Stimulated activated CD4-positive, alpha-beta T cell treated with anti-CD3 and anti-CD28 coated beads, Interleukin-4, amount 100 ng/mL, for 48 hours (primary cell): ENCODE measurements around the gene HLTF.

Experiments
- DNase-seq, 2 donors: peaks; one replicate each; pipeline ENCODE4 v3.0.0-alpha.2; 2020; ENCODE audit warnings: low read depth in 2 of 2

HLTF gene

DNA sequence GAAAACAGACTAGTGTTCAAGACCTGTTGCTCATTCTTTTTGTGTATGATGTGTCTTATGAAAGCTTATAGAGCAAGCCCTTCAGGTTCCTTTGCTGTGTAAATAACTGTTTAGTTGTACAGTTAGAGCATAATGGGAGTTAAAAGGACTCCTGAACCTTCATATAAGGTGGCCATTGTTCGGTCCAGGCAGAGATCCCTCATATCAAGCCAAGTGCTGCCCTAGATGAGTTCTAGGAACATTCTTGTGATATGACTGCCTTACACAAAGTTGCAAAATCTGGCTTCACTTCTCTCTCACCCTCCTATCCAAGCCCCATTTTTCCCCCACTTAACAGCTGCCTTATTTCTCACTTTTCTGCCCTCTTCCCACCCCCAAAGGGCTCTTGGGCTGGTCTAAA lies 68.1 kb downstream of the HLTF start:
- no peak for DNase-seq

DNA sequence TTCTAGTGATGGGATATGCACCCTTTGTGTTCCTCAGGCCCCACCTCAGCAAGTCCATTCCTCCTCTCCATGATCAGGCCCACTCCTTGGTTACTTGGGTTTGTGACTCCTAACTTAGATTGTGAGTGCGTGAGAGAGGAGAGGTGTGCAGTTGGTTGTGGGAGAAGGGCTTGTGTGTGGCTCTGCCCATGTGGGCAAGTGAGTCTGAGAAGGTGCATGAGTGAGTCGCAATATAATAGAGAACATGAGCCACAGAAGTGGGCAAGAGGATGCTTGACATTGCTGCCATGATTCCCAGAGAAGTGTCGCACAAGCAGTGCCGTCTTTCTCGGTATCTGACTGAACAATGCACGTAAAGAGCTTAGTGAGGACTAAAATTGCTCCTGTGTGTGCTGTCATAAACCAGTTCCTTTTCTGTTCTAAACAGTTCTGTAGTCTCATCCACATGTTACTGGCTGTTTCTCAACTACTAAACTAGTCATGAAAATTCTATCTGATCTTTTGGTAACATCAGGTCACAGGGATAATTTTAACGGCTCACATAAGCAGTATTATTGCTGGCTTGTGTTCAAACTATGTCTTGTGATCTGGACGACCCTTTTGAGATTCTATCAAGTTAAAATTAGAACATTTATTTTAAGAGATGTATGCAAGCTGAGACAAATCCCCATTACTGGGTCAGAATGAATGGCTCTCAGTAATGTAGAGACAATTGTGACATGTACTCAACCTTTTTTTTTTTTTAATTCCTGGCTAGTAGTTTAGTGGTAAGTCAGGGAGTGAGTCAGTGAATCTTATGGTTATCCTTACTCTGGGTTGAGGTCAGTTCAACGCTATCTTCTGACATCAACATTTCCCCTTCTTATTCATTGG lies 69.4 kb downstream of the HLTF start:
- DNase-seq: no peak

DNA sequence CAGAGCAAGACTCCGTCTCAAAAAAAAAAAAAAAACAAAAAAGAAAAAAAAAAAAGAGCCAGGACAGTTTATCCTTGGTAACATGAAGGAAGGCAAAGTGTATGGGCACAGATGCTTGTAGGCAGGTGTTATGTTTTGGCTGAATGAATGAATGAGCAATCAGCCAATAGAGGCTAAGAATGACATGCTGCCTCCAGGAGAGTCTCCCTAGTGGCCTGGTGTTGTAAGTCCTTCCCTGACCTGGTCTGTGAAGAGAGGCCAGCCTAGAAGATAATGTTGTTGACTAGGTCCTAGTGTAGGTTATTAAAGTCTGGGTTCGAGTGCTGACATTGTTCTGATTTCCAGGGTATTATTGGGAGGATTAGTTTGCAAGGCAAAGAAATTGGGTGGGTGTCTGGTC lies 70.1 kb downstream of the HLTF start:
- DNase-seq: no peak

GRCh38 chr3:149015393-149015792 lies 70.9 kb downstream of the HLTF start:
- DNase-seq: no peak

DNA sequence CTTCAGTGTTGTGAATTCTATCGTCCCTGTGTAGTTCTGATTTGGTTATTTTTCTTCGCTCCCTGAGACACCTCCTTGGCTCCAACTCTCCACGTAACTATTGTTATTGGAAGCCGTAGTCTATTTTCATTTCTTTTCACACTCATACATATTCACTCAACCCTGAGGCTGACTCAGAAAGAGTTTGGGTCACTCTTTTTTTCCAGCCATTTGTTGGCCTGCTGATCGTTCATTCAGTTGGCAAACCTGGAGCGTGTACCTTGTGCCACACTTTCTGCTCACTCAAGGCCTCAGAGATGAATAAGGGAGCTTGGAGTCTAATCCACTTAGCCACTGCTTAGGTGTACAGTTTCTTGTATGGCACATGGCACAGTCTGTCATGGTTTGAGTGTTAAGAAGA lies 72.6 kb downstream of the HLTF start:
- DNase-seq: no peak

DNA sequence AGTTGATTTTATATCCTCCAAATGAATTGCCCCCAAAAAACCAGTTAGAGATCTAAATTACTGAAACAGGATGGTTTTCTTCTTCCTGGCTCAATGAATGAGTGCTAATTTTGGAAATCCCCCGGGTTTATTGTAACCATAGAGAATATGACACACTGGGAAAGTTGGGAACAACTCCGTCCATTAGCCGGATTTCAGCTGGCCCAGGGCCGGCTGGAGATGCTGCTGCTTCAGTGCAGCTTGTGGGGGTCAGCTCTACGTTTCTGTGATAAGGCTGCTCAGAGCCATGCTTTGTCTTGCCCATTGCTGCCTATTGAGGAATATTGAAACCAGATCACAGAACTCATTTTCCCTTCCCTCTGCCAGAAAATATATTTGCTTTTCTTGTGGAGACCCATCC lies 74.7 kb downstream of the HLTF start:
- no peak for DNase-seq

- no peak for DNase-seq
Measured at GRCh38 chr3:149010966-149011365, 75.4 kb downstream of the HLTF start.

GRCh38 chr3:149010504-149010951 lies 75.8 kb downstream of the HLTF start:
- DNase-seq: no peak

- no peak for DNase-seq
Measured at GRCh38 chr3:149009732-149010131, 76.6 kb downstream of the HLTF start.

DNA sequence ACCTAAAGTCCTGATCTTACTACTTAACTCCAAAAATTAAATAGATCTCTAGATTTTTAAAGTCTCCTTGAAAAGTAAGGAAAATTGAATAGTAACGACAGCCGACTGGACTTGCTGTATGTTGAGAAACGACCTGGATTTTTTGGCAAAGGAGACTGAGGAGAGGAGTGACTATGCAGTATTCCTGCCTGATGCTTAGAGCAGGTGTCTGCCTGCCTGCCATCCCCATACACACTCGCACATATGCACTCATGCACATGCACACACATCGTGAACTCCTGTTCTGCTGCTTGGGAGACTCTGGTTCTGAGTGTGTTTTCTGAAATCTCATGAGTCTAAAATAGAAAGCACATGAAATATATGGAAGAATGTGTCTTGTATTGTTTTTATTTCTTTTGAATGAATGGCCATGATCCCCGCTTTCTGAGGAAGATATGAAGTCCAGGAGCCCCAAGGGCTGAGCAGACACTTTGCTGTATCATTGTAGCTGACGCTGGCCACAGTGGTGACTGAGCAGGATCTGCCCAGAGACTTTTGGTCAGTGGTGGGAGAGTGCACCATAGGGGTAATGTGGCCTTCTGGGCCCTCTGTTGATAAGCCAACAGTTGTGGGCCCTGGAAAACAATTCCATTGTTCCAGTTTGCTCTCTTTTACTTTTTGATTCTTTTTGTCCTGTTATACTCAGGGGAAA lies 78.6 kb downstream of the HLTF start:
- no peak for DNase-seq

- DNase-seq: no peak
Measured at GRCh38 chr3:149005416-149005815, 80.9 kb downstream of the HLTF start.

DNA sequence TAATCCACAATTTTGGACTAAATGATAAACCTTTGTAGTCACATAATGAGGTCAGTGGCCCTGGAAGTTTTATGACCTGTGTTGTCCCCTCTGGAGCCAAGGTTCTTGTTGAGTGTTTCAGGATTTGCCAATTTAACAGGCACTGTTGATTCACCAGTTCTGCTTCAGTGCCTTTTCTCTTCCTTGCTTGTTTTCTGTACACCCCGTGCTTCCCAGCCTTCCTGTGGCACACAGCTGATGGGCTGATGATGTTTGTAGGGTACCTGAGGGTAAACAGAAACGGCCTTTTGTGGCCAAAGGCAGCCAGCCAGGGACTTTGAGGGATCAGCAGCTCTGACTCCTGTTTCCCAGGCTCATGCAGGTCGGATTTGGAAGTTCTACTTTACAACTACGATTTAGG lies 81.7 kb downstream of the HLTF start:
- no peak for DNase-seq

GRCh38 chr3:149003653-149004305 lies 82.6 kb downstream of the HLTF start:
- no peak for DNase-seq

DNA sequence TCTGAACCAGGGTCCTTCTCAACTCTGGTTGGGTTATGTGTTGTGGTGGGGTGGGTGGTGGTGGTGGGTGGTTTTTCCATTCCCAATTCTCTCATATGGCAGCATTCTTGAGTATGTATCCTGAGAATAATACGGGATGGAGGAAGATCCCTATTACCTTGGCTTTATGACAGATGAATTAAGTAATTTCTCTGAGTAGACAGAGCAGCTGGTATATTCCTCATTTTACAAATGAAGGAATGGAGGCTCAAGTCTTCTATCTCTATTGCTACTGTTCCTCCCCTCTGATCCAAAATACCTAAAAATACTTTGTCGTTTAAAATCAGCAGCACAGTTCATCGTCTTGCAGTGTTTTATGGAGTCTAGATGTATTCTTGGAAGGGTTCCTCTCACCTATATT lies 84.6 kb downstream of the HLTF start:
- no peak for DNase-seq

DNA sequence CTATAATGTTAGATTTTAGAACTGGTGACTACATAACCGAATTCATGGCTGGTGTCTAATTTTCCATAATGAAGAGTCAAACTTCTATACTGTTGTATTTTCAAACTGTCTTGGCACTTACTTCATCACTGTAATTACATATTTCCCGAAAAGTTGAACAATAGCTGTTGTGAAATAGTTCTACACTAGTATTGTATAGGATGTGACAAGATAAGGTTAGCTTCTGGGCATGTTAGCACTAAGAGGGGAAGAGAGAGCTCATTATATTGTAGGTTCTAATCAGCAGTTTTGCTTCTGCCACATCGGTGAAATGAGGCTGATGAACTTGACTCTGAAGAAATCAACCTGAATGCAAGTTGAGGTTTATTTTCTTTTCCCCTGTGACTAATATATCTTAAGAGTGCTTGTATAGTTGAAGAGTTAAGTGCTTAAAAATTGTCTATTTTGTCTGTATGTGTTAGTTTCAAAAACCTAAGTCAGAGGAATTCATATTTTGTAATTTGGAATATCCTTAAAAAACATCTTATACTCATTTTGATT lies 86.1 kb downstream of the HLTF start:
- no peak for DNase-seq

DNA sequence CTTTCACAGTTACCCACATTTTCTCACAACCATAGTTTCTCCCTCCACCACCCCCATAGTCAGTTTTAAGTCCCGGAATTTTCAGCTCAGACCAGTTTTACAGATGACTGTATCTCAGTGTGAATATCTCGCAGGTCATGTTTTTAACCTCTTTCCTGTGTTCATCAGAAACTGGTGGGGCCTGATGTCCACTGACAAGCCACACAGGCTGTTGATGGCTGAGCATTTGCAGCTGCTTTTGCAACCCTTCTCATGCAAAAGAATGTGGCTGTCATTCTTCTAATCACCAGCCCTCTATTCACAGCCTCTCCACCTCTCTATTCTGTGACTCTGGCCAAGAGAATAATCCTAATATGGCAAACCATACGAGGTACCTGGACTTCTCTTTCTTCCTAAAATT lies 86.5 kb downstream of the HLTF start:
- DNase-seq: no peak

- no peak for DNase-seq
Measured at GRCh38 chr3:148998715-148999423, 87.5 kb downstream of the HLTF start.

DNA sequence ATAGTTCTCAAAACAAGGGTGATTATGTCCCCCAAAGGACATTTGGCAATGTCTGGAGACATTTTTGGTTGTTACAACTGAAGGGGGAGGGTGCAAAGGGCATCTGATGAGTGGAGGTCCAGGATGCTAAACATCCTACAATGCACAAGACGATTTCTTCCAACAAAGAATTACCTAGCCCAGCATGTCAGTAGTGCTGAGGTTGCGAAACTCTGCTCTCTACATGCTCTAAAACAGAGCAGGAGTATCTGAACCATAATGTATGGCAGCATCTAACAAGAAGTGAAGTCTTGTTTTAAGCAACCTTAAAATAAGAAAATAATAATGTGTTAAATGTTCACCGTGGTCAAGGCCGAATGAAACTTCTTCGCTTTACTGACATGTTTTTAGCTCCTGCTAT lies 88.0 kb downstream of the HLTF start:
- DNase-seq: no peak

DNA sequence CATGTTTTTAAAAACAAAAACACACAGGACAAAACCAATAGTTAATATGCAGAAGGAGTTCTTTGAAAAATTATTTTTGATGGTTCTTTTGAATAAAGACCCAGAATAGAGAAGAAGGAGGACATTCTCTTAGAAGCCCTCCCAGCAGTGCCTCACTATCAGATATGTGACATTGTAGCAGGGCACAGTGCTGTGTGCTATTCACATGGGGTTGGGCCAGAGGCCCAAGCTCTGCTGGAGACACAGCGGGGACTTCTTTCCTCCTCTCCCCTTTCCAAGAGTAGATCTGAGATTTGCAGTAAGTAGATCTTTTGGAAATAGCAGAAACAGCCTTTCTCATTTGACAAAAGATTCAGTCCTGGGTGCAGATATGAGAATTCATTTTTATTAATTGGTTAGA lies 88.7 kb downstream of the HLTF start:
- DNase-seq: no peak

DNA sequence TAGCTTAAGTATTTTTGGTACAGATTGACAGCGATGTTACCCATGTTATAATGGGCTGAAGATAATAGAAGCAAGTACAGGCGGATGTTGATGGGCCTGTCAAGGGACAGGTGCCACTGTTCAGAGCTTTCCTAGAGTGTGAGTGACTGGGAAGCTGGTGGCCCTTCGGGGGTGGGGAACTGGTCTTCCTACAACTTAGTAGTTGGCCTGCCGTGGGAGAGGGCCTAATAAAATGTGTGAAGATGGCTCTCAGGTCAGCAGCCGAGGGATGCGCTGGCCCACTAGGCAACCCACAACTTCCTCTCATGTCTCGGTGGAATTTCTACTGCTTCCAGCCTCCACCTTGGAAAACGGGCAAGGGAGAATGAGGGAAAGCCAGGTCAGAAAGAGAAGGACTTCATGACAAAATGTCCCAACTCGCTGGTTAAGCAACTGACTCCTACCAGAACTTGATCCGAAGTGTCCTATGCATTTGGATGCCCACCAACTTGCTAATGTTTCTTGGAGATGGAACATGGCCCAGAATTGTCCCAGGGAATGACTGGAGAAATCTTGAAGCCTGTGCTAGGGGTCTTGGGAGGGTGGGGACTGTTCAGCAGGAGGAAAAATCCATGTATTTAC lies 93.6 kb downstream of the HLTF start:
- no peak for DNase-seq

GRCh38 chr3:148992027-148992634 lies 94.2 kb downstream of the HLTF start:
- peak in 1 of 2 donors; percentile 12 for DNase-seq
